ENCODE measurements around the gene ESR2. TPM values are rescaled to one million over a fixed set of nuclear protein-coding genes. Genes with fewer than 3 reads are reported as not detected.

The ESR2 gene
- total and polyA plus RNA-seq, 2 donors (not counting 3 experiments of a cell fraction or from before 2014, with no cell fraction given) = 0.10 to 0.58 TPM

- Histone ChIP-seq H3K4me2 (ENCODE audit: insufficient read depth, low read length) (no peak overlapping the region), H3K27ac (ENCODE audit: insufficient read depth, low read depth, low read length) (no peak overlapping the region), H3K9ac (replicated peaks; ENCODE audit: extremely low read depth, insufficient read depth, low read length) (no peak overlapping the region), H3K9me1 (replicated peaks; ENCODE audit: control insufficient read depth, extremely low read depth, insufficient read depth, low read length) (no peaks in the 10 kb centered on the region), H3K27me3 (ENCODE audit: control insufficient read depth in 2 of 2, insufficient read depth in 2 of 2, low read length in 2 of 2) (no peaks in the 10 kb centered on the region), H4K20me1 (replicated peaks; ENCODE audit: control insufficient read depth, extremely low read depth, insufficient read depth, low read length) (no peaks in the 10 kb centered on the region), H3K79me2 (ENCODE audit: control insufficient read depth, insufficient read depth, low read length) (no peaks in the 10 kb centered on the region), H2AFZ (ENCODE audit: low read depth, low read length) (no peak overlapping the region), H3K4me1 (ENCODE audit: control insufficient read depth, extremely low read depth, insufficient read depth, low read length) (peaks cover 2% of the 10 kb centered on the region), H3K4me3 (replicated peaks in 1 of 3; ENCODE audit: insufficient read depth in 1 of 3, low read depth in 1 of 3, low read length in 3 of 3) (no peak overlapping the region), H3K36me3 (ENCODE audit: control insufficient read depth in 2 of 2, extremely low read depth in 1 of 2, insufficient read depth in 2 of 2, low read length in 2 of 2) (peaks cover 0 to 5% of the 10 kb centered on the region in 2 experiments), H3K9me3 (replicated peaks; ENCODE audit: control insufficient read depth, insufficient read depth, low read length) (no peaks in the 10 kb centered on the region)
- dilution Hi-C loops (cut with MboI; ENCODE audit: extremely low pct_ligation_motif_present, low sequenced_read_pairs) (no loop called here), intact Hi-C loops (cut with micrococcal nuclease) (no loop called here)
- ChIA-PET POLR2A (no interaction called here), CTCF (no interaction called here)
- TF ChIP-seq FOS (IDR thresholded peaks at IDR 0.05; ENCODE audit: borderline replicate concordance, insufficient read depth, low read length) (no peak), GATA2 (IDR thresholded peaks at IDR 0.05; ENCODE audit: insufficient read depth, insufficient read length, low read depth, low read length) (no peak), POLR2A (IDR thresholded peaks at IDR 0.05; ENCODE audit: low read depth, low read length) (no peak), POLR2AphosphoS5 (IDR thresholded peaks at IDR 0.05; ENCODE audit: insufficient read depth, low read depth, low read length) (no peak), MYC (IDR thresholded peaks at IDR 0.05; ENCODE audit: low read depth, low read length) (no peak), CTCF (IDR thresholded peaks at IDR 0.05; ENCODE audit: extremely low read depth in 1 of 2, insufficient read depth in 1 of 2, low read depth in 1 of 2, low read length in 2 of 2) (no peak), EZH2 (IDR thresholded peaks at IDR 0.05; ENCODE audit: borderline replicate concordance, low read depth, low read length, severe bottlenecking) (no peak), JUN (IDR thresholded peaks at IDR 0.05; ENCODE audit: borderline replicate concordance, insufficient read depth, insufficient read length, low read depth) (no peak), MAX (IDR thresholded peaks at IDR 0.05; ENCODE audit: insufficient read depth, insufficient read length) (no peak)
- BruUV-seq (replicated peaks) = no TSS peak
- FAIRE-seq = no peak
- DNase-seq (ENCODE audit: low read depth, low spot score) = no peak
Observed at GRCh38 chr14:64208981-64209380, 85.2 kb downstream of the ESR2 start.
